Glomerular visceral epithelial cell (primary cell): ENCODE data around the gene SIAE.
A peak's percentile ranks its signal among the peaks of the same experiment; 100 is the strongest.
"Not testable (repeated sequence)": the region's sequence is repeated elsewhere in the genome, so short reads cannot be mapped to it uniquely, and the experiment has no call there.

ENCODE experiments used
- DNase-seq: peaks from one replicate; pipeline ENCODE4 v3.0.0-alpha.2; 2016; ENCODE audit errors: extremely low spot score

The SIAE gene

GRCh38 chr11:124625504-124626168, 47.9 kb downstream of the SIAE start:
- no peak for DNase-seq

DNA sequence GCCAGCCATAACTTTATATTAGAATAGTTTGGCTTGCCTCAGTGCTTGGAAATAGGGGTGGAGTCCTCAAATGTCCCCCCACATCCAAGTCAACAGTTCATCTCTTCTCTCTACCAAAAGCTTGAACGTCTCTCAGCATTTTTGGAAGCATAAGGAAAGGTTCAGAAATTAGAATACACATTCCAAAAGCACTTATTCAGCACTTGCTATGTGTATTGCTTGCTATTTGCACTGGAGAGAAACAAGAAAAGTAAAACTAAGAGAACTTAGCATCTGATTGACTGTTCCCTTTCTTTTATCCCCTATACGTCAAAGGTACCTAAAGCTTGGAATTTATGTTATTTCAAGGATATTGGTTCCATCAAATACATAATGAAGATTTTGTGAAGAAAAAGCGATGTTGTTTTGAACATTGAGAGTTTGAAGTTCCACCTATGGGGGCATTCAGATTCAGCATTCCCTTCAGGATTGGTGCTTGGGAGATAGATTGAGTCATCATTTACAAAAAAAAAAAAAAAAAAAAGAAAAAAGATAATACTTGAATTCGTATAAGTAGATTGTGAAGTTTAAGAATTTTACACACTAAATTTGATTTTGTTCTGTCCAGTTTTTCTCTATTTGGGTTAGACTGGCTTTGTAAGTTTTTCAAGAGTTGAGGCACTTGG, 49.5 kb downstream of the SIAE start:
- no peak for DNase-seq

GRCh38 chr11:124622531-124623451, 50.7 kb downstream of the SIAE start, which contains the start of gene TBRG1:
Gene TBRG1, plus strand, starts transcription at chr11:124622864. Its CDS starts 220 bp downstream, at chr11:124623084.
- DNase-seq = peak; percentile 83

GRCh38 chr11:124618863-124619262, 54.7 kb downstream of the SIAE start:
- no peak for DNase-seq

DNA sequence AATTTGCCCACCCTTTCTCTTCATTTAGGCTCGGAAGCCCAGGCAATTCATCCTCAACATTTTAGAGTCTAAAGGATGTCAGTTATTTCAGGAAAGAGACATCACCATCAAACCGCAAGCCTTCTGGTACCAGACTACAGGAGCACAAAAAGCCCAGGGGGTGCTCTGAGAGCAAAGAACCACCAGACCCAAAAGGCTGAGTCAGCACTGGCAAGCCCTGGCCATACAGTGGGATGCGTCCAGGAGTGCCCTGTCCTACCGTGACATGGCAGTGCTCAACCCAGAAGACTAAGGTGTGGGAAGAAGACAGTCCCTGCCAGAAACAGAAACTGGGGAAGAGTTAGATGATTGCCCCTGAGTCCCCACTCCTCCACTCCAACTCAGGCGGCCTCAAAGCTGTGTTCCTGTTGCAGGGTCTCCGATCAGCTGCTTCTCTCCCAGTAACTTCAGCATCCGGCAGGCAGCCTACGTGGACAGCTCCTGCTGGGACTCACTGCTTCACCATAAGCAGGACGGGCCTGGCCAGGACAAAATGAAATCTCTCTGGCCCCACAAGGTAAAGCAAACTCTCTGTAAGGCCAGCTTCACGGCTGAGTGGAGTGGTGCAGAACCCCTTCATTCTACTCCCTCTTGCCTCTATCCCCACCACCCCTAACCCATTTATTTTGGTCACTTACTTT, 60.8 kb downstream of the SIAE start:
- no peak for DNase-seq

GRCh38 chr11:124612045-124612444, 61.5 kb downstream of the SIAE start:
- DNase-seq = no peak

DNA sequence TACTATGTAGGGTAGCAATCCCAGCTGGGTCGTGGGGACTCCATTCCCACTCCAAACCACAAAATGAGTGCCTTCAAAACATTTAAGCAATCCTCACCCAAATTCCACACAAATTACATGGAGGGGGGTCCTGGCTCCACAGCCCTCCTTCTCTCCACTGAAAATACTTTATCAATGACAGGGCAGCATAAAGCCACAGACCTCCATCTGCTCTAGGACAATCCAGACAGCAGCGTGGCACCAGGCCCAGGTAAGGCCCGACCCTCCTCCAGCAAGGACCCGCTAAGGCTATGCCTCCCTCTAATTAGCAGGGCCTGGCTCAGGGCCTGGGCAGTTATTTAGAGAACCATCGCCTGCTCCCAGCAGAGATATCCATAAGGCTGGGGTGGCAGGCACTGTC, 62.5 kb downstream of the SIAE start, which contains the start of gene PANX3:
Gene PANX3, plus strand, starts transcription at position 365 of the 400 bp plus-strand sequence. CDS start 129 bp downstream, outside the sequence.
- no peak for DNase-seq

- DNase-seq = no peak
Measured at GRCh38 chr11:124610295-124610694, 63.2 kb downstream of the SIAE start.

DNA sequence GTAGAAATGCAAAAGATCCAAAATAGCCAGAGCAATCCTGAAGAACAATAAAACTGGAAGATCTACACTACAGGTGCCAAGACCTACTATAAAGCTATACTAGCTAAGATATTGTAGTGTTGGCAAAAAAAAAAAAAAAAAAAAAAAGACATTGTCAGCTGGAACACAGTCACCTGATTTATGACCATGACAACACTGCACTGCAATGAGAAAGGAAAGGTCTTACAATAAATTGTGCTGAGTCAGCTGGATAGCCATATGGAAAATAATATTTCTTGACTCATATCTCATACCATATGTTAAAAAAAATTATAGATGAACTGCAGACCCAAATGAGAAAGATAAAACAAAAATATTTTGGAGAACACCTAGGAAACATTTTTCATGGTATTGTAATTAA, 65.4 kb downstream of the SIAE start:
- DNase-seq = no peak

GRCh38 chr11:124605719-124606118, 67.8 kb downstream of the SIAE start:
- no peak for DNase-seq

DNA sequence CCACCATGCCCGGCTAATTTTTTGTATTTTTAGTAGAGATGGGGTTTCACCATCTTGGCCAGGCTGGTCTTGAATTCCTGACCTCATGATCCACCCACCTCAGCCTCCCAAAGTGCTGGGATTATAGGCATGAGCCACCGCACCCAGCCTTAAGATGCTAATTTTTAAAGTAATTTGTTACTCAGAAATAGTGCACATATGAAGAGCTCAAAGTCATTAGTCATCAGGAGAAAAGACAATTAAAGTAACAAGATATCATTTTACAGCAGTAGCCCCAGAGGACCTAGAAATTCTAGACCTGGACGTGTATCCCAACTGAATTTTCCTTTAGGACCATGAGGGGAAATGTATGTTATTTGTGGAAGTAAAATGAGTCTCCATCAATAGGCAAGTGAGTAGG, 70.8 kb downstream of the SIAE start:
- DNase-seq = not testable (repeated sequence)

DNA sequence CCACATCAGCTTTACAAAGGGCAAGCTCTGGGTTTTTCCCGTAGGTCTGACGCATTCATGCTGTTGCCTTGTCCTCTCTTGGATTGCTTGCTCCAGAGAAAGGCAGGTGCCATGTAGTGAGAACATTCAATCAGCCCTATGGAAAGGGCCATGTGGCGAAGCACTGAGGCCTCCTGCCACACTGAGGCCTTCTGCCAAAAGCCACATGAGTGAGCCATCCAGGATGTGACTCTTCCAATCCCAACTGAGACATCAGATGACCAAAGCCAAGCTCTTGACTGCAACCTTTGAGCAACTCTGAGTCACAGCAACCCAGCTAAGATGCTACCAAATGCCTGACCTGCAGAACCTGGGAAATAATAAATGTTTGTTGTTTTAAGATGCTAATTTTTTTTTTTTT, 71.3 kb downstream of the SIAE start:
- DNase-seq = no peak

DNA sequence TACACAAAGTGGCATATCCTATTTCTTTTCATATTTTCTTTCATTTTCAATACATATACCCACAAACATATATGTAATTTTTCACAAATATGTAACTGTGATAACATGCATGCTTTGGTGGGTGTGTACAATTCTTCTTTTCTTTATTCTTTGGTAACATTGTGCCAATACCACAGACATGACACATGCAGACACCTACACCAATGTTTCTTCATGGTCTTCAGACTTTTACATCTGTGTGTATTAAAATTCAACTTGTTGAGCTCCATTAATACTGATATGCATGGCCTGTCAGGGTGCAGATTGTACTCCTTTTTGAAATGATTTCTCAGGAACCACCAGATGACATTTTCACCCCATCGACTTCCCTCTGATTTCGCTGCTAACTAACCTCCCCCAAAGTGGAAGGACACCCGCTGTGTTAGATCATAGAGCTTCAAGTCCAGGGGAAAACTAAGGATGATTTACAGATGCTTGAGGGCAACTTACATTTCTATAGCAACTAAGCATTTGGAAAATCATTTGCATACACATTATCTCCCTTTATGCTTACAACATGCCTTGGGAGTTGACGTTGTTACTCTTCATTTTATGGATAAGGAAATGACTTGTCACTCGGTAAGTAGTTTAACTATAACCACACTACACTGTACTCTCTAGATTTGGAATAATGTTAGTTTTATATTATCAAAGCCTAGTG, 72.8 kb downstream of the SIAE start:
- DNase-seq = no peak

GRCh38 chr11:124597626-124598025, 75.9 kb downstream of the SIAE start:
- no peak for DNase-seq

- DNase-seq = no peak
Measured at GRCh38 chr11:124595302-124595701, 78.2 kb downstream of the SIAE start.

DNA sequence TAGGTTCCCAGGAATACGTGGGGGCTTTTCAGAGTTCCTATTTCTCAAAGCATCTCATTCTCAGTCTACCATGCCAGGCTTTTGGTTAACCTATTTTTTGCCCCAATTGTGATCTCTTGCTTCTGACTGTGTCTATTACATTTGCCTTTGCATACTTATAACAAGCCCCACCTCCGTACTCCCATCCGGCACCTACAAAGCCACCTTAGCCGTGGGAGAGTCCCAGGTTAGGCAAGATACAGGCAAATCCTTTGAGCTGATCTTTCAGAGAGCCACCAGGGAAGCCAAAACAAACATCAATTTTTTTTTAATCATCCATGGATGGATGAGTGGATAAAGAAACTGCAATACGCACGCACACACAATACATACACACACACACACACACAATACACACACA, 80.9 kb downstream of the SIAE start:
- no peak for DNase-seq

GRCh38 chr11:124591430-124591829, 82.1 kb downstream of the SIAE start:
- DNase-seq = no peak

GRCh38 chr11:124586238-124586860, 87.2 kb downstream of the SIAE start:
- peak; percentile 49 for DNase-seq

DNA sequence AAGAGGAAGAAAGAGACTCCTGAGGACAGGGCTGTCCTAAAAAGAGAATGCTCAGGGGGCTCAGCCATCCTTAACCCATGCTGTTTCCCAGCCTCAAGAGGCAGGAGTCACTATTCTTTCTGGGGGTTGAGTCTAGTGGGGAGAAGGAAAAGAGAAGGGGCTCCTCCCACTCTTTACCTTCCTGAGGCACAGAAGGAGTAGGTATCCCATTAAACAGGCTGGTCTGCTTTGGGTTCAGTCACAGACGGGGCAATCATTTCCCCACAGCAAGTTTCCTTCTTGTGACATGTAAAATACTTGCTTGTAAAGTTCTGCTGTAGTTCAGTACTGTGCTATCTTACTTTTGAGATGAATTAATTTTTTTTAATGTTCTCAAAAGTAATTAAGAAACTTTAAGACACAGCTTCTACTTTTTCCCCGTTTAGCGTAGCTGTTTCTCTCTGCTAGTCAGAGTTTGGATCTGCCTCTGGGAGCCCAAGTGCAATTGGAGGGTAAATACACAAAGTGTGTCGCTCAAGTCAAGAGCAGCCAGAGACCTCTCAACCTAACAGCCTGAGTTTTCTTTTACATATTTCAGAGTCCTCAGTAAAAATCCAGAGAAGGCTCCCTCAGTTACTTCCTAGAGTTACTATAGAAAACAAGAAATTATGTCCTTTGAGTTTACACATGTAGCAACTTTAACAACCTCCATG, 88.7 kb downstream of the SIAE start:
- DNase-seq = no peak

DNA sequence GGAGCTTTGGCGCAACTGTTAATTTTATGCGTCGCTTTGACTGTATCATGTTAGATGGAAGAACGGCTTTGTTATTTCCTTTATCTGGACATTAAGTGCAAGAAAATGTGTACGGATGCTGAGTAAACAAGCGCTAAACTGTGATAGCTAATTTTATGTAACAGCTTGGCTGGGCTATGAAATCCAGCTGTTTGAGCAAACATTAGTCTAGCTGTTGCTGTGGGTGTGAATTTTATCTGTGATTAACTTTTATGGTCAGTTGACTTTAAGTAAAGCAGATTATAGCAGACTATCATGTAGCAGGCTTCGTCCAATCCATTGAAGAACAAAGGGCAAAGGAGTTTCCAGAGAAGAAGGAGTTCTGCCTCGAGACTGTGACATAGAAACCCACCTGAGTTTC, 89.8 kb downstream of the SIAE start:
- no peak for DNase-seq
